Ovary (tissue), 9 donors: ENCODE measurements around the gene KCNMA1. TPM values are rescaled to one million over a fixed set of nuclear protein-coding genes. Genes with fewer than 3 reads are reported as not detected.

ENCODE experiments used
- DNase-seq, 5 donors: peaks; one replicate each; pipeline ENCODE4 v3.0.0-alpha.2; 2019 to 2020
- H3K27ac ChIP-seq, 2 donors: fragments of 200-600 bp; one replicate each; pipeline versions ENCODE4 v1.5.1 to v1.8.0; 2019 to 2022
- H3K27me3 ChIP-seq: fragments of 200-600 bp; one replicate; pipeline ENCODE4 v1.8.0; 2022
- H3K36me3 ChIP-seq: fragments of 200-600 bp; sonication (generic); one replicate; pipeline ENCODE4 v1.5.1; 2019
- H3K4me1 ChIP-seq: one replicate; pipeline ENCODE4 v1.8.1; 2013; ENCODE audit warnings: mild to moderate bottlenecking, moderate library complexity; ENCODE audit not compliant: insufficient read depth
- H3K4me3 ChIP-seq: fragments of 200-600 bp; sonication (generic); one replicate; pipeline ENCODE4 v1.5.1; 2017
- H3K9me3 ChIP-seq, 2 donors: fragments of 200-600 bp in 1 of 2; sonication (generic) in 1 of 2; one replicate each; pipeline versions ENCODE4 v1.5.1 to v1.8.1; 2013 to 2019; ENCODE audit warnings: mild to moderate bottlenecking in 1 of 2, moderate library complexity in 1 of 2
- EP300 ChIP-seq: sonication (generic); formaldehyde crosslinking; IDR thresholded peaks from one replicate; pipeline ENCODE4 v1.6.1; 2017; ENCODE audit warnings: antibody characterized with exemption
- POLR2A ChIP-seq: fragments of 450-650 bp; IDR thresholded peaks from one replicate; pipeline ENCODE4 v1.6.1; 2017; ENCODE audit warnings: antibody characterized with exemption, mild to moderate bottlenecking, moderate library complexity
- WGBS, 3 donors: extraction: QIAGEN DNeasy Blood & Tissue Kit in 1 of 3; methylation state at CpG; one replicate each; pipeline versions ENCODE4 v1.1.5 to v1.1.7; 2013 to 2017; 5-methylcytosine and 5-hydroxymethylcytosine counted together
- intact Hi-C, 4 donors: fragments of 100-400 bp; cut with DNase I; formaldehyde crosslinking; loops; one replicate each; pipeline versions ENCODE4 v1.11.0 to v1.15.1; 2022 to 2023
- polyA plus RNA-seq, 2 donors: library from polyadenylated mRNA; stranded (reverse); fragments of 200-250 nt in 1 of 2; fragments of 350-450 nt in 1 of 2; fragmentation: Illumina TruSeq in 1 of 2; extraction: RNeasy Lipid Tissue Mini Kit (QIAGEN cat#74804) in 1 of 2; gene quantifications; one replicate each; pipeline ENCODE4 v1.2.3, GENCODE V29; 2013 to 2014
- total RNA-seq, 7 donors: library from RNA; depleted of rRNA in 2 of 7; stranded (reverse); fragments of >200 nt in 2 of 7; fragmentation: NEBNext Ultra II Directional in 3 of 7; extraction: Animal tissue kit (Norgen Biotek cat#: 25700) in 3 of 7; gene quantifications; one replicate each; pipeline versions ENCODE4 v1.1.0 to v1.2.4, GENCODE V29; 2016 to 2023
- TF ChIP-seq, protein P1 (sequence below), 3 donors: fragments of 450-650 bp in 2 of 3; fragments of 200-600 bp in 1 of 3; IDR thresholded peaks; one replicate each; pipeline versions ENCODE4 v1.5.1 to v1.8.0; 2016 to 2022; ENCODE audit warnings: antibody characterized with exemption in 3 of 3, mild to moderate bottlenecking in 1 of 3
- donor health status: DM: no; HTN: no; CAD: no; lungs with moderate emphysema.
- donor health status: DM: no; HTN: no; CAD: no.
- donor health status: Bipolar disorder and iron deficiency.
- donor health status: DM: yes; HTN: yes; CAD: no.
- donor health status: DM: no; HTN: no; CAD: no.
- donor health status: DM: yes; HTN: yes; CAD: no.

The KCNMA1 gene
- total and polyA plus RNA-seq, 9 donors, result 7.0 to 83.8 (median 25.1) TPM

DNA sequence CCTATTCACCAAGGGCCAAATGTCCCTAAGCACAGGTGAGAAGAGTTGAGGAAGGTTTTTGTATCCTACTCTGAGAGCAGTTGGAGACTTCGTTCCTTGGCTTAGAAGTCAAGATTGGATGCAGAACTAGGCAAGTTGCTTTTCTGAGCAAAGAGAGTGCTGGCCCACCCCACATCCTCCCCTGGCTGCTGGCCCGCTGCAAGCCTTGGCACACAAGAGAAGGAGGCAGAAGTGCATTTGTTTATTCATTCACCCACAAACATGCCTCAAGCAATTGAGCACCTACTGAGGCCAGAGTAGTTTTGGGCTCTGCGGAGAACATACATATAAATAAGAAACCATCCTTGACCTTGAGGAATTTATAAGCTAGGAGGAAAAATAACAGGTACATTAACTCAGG is 318.9 kb downstream of the KCNMA1 start:
- WGBS, 3 donors, result 78 to 89% (median 88%) methylated on average over 3 of the region's 3 CpGs
- Histone ChIP-seq H3K4me1 (no peaks in the 10 kb centered on the region), H3K9me3 (no peaks in the 10 kb centered on the region), H3K27me3 (no peaks in the 10 kb centered on the region), H3K4me3 (no peak overlapping the region), H3K36me3 (no peaks in the 10 kb centered on the region), H3K27ac (no peak overlapping the region)
- DNase-seq, result no peak
- intact Hi-C loops, result no loop called here
- no peak for TF ChIP-seq EP300
- TF ChIP-seq POLR2A, result no peak
- TF ChIP-seq, protein P1, sequence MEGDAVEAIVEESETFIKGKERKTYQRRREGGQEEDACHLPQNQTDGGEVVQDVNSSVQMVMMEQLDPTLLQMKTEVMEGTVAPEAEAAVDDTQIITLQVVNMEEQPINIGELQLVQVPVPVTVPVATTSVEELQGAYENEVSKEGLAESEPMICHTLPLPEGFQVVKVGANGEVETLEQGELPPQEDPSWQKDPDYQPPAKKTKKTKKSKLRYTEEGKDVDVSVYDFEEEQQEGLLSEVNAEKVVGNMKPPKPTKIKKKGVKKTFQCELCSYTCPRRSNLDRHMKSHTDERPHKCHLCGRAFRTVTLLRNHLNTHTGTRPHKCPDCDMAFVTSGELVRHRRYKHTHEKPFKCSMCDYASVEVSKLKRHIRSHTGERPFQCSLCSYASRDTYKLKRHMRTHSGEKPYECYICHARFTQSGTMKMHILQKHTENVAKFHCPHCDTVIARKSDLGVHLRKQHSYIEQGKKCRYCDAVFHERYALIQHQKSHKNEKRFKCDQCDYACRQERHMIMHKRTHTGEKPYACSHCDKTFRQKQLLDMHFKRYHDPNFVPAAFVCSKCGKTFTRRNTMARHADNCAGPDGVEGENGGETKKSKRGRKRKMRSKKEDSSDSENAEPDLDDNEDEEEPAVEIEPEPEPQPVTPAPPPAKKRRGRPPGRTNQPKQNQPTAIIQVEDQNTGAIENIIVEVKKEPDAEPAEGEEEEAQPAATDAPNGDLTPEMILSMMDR (IDR thresholded peaks at IDR 0.05), result no peak

GRCh38 chr10:77317221-77317620 is 320.4 kb downstream of the KCNMA1 start:
- no peak overlapping the region for H3K4me3 ChIP-seq
- DNase-seq, result no peak
- WGBS, 3 donors, result 58 to 76% (median 58%) methylated on average over 5 of the region's 5 CpGs
- H3K4me1 ChIP-seq, result no peaks in the 10 kb centered on the region
- no peaks in the 10 kb centered on the region for H3K9me3 ChIP-seq
- intact Hi-C loops, result no loop called here
- no peaks in the 10 kb centered on the region for H3K36me3 ChIP-seq
- H3K27me3 ChIP-seq, result no peaks in the 10 kb centered on the region
- H3K27ac ChIP-seq, result no peak overlapping the region
- no peak for TF ChIP-seq EP300

DNA sequence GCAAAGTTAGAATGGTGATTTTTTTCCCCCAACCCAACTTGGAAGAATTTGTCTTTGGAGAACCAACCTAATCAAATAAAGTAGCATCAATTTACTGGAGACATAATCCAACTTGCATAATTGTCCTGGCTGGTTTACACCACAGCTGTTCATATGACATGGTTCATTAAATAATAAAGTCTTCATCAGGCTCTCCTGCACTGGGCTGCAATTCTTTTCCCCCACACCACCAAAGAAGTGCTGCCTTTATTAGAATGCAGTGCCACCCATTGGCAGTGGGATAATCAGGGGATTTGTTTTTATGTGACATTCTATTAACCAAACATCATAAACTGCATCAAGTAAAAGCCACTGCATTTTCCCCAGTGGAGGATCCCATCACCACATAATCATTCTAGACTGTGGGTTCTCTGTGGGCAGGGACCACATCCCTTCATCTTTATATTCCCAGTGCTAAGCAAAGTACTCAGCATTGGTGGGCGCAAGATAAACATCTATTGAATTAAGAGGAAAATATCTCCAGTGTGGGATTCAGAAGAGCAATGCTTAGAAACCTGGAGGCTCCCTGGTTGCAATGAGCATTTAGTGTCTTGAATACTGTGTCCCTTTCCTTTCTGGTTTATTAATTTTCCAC is 322.0 kb downstream of the KCNMA1 start:
- H3K4me1 ChIP-seq, result peaks cover 2% of the 10 kb centered on the region
- no peak overlapping the region for H3K27ac ChIP-seq
- H3K36me3 ChIP-seq, result no peaks in the 10 kb centered on the region
- intact Hi-C loops, result no loop called here
- no peaks in the 10 kb centered on the region for H3K27me3 ChIP-seq
- WGBS, 3 donors, result 94 to 98% (median 94%) methylated on average over 1 of the region's 1 CpG
- TF ChIP-seq EP300 (no peak), POLR2A (no peak)
- H3K4me3 ChIP-seq, result no peak overlapping the region
- no peaks in the 10 kb centered on the region for H3K9me3 ChIP-seq
- DNase-seq, result no peak

GRCh38 chr10:77313066-77313750 is 324.4 kb downstream of the KCNMA1 start:
- H3K27me3 ChIP-seq, result no peaks in the 10 kb centered on the region
- DNase-seq, result no peak
- 85 to 87% (median 86%) methylated on average over 13 of the region's 13 CpGs for WGBS, 3 donors
- intact Hi-C loops, result no loop called here
- H3K9me3 ChIP-seq, result no peaks in the 10 kb centered on the region
- TF ChIP-seq EP300 (no peak), POLR2A (no peak)
- TF ChIP-seq, protein P1 (IDR thresholded peaks at IDR 0.05), result no peak
- H3K4me1 ChIP-seq, result peaks cover 9% of the 10 kb centered on the region
- H3K36me3 ChIP-seq, result no peaks in the 10 kb centered on the region
- no peak overlapping the region for H3K27ac ChIP-seq
- H3K4me3 ChIP-seq, result no peak overlapping the region

DNA sequence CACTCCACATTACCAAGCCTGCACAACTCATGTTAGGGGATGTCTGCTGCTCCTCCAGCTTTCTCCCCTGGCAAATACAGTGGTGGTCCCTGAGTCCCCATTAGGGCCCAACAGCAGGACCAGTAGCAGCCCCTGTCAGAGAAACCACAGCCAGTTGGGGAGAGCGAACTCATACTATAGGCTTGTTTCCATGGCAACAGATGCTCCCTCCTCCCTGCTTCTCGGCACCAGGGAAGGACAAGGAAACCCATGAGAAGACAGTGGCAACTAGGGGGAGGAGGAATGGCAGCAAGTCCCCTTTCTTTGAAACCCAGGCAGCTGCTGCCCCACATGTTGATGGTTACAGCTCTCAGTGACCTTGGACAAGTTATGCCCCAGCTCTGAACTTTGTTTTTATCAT is 326.4 kb downstream of the KCNMA1 start:
- no peak overlapping the region for H3K27ac ChIP-seq
- H3K4me1 ChIP-seq, result peaks cover 9% of the 10 kb centered on the region
- 78 to 90% (median 79%) methylated on average over 2 of the region's 2 CpGs for WGBS, 3 donors

More for the DNA sequence above, 326.4 kb downstream of the KCNMA1 start:
- intact Hi-C loops, result no loop called here
- Histone ChIP-seq H3K9me3 (no peaks in the 10 kb centered on the region), H3K36me3 (no peaks in the 10 kb centered on the region), H3K4me3 (no peak overlapping the region), H3K27me3 (no peaks in the 10 kb centered on the region)
- TF ChIP-seq, protein P1 (IDR thresholded peaks at IDR 0.05), result no peak
- no peak for TF ChIP-seq EP300
- no peak for TF ChIP-seq POLR2A
- no peak for DNase-seq
